H1 (cell line): Measurements from ENCODE around the gene DSCAM. TPM values are rescaled to one million over a fixed set of nuclear protein-coding genes. Genes with fewer than 3 reads are reported as not detected.

Experiments used
- CTCF ChIA-PET: fragments of 300-600 bp; sonication (Branson Sonifier 250); formaldehyde crosslinking; loops from one replicate; lab custom pipeline; 2021; ENCODE audit not compliant: partially characterized antibody; lab: Charles Lee
- POLR2A ChIA-PET: fragments of 300-600 bp; sonication (Branson Sonifier 250); formaldehyde crosslinking; loops from one replicate; lab custom pipeline; 2021; ENCODE audit warnings: inconsistent platforms; ENCODE audit not compliant: partially characterized antibody; lab: Charles Lee
- DNase-seq, 2 experiments: peaks; one replicate each; pipeline versions ENCODE4 v3.0.0 to v3.0.0-alpha.2; 2010 to 2022; ENCODE audit warnings: low spot score in 2 of 2, low read depth in 1 of 2, mixed read lengths in 1 of 2
- FAIRE-seq: peaks from 2 replicates; lab custom pipeline; 2011; peaks lifted over from hg19 to GRCh38; lab: Jason Lieb, UNC
- H2AFZ ChIP-seq: 2 replicates; pipeline ENCODE4 v1.8.1; 2012; ENCODE audit warnings: low read length, inconsistent platforms
- H2AK5ac ChIP-seq: 2 replicates; pipeline ENCODE4 v1.6.1; 2013; ENCODE audit warnings: low read depth, low read length
- H2BK120ac ChIP-seq: replicated peaks from 2 replicates; pipeline ENCODE3; 2013; ENCODE audit warnings: low read depth, low read length, inconsistent platforms
- H2BK12ac ChIP-seq: 2 replicates; pipeline ENCODE4 v1.6.1; 2013; ENCODE audit warnings: low read depth, low read length
- H2BK15ac ChIP-seq: 2 replicates; pipeline ENCODE4 v1.6.1; 2013; ENCODE audit warnings: low read length
- H2BK20ac ChIP-seq: 2 replicates; pipeline ENCODE4 v1.6.1; 2013; ENCODE audit warnings: low read length
- H2BK5ac ChIP-seq: 2 replicates; pipeline ENCODE4 v1.6.1; 2013; ENCODE audit warnings: low read depth, low read length
- H3K14ac ChIP-seq: 2 replicates; pipeline ENCODE4 v1.6.1; 2013; ENCODE audit warnings: inconsistent platforms; ENCODE audit not compliant: insufficient read length
- H3K18ac ChIP-seq: 2 replicates; pipeline ENCODE4 v1.6.1; 2013; ENCODE audit warnings: low read length; ENCODE audit errors: extremely low read depth
- H3K23ac ChIP-seq: 2 replicates; pipeline ENCODE4 v1.6.1; 2013; ENCODE audit warnings: inconsistent platforms; ENCODE audit not compliant: insufficient read length
- H3K23me2 ChIP-seq: 2 replicates; pipeline ENCODE4 v1.6.1; 2013; ENCODE audit warnings: low read depth, low read length
- H3K27ac ChIP-seq: 2 replicates; pipeline ENCODE4 v1.6.1; 2011; ENCODE audit warnings: low read depth, low read length, inconsistent platforms
- H3K27me3 ChIP-seq, 4 experiments: replicated peaks in 1 of 4; 1 replicate in 1 of 4; 2 replicates in 3 of 4; pipeline versions ENCODE4 v1.6.1 to v1.8.1; 2011 to 2013; ENCODE audit warnings: low read length in 3 of 4, mild to moderate bottlenecking in 3 of 4, inconsistent platforms in 2 of 4, mixed read lengths in 2 of 4, moderate library complexity in 1 of 4; ENCODE audit not compliant: control insufficient read depth in 3 of 4, insufficient read depth in 3 of 4; ENCODE audit errors: extremely low read depth in 1 of 4
- H3K36me3 ChIP-seq, 4 experiments: 2 replicates each; pipeline versions ENCODE4 v1.6.1 to v1.8.1; 2011 to 2013; ENCODE audit warnings: mild to moderate bottlenecking in 4 of 4, low read length in 3 of 4, moderate library complexity in 2 of 4, control low read depth in 1 of 4, inconsistent platforms in 1 of 4; ENCODE audit not compliant: insufficient read depth in 4 of 4, control insufficient read depth in 2 of 4
- H3K4ac ChIP-seq: replicated peaks from 2 replicates; pipeline ENCODE3; 2013; ENCODE audit warnings: low read length, low read depth, mixed read lengths, inconsistent platforms; ENCODE audit not compliant: insufficient read length
- H3K4me1 ChIP-seq, 4 experiments: replicated peaks in 1 of 4; 1 replicate in 1 of 4; 2 replicates in 3 of 4; pipeline versions ENCODE4 v1.6.1 to v1.8.1; 2011 to 2013; ENCODE audit warnings: low read length in 3 of 4, inconsistent platforms in 2 of 4, mixed read lengths in 1 of 4; ENCODE audit not compliant: insufficient read depth in 4 of 4, control insufficient read depth in 3 of 4
- H3K4me2 ChIP-seq, 2 experiments: 2 replicates each; pipeline versions ENCODE4 v1.6.1 to v1.8.1; 2011 to 2013; ENCODE audit warnings: low read depth in 2 of 2, low read length in 2 of 2, control low read depth in 1 of 2, inconsistent platforms in 1 of 2, mild to moderate bottlenecking in 1 of 2; ENCODE audit not compliant: insufficient read depth in 1 of 2
- H3K4me3 ChIP-seq, 4 experiments: fragments of 200-600, 300-600 bp in 1 of 4; sonication (generic), shearing (Covaris generic), sonication (Bioruptor Twin) in 1 of 4; 2 replicates each; pipeline versions ENCODE4 v1.5.1 to v1.8.1; 2011 to 2016; ENCODE audit warnings: low read length in 4 of 4, low read depth in 3 of 4, control low read depth in 2 of 4, inconsistent platforms in 2 of 4, mild to moderate bottlenecking in 2 of 4, mixed read lengths in 1 of 4, moderate library complexity in 1 of 4; ENCODE audit not compliant: insufficient read depth in 2 of 4; ENCODE audit errors: extremely low read depth in 1 of 4
- H3K56ac ChIP-seq: replicated peaks from 2 replicates; pipeline ENCODE3; 2013; ENCODE audit warnings: low read depth, mild to moderate bottlenecking, mixed read lengths, low read length, inconsistent platforms; ENCODE audit not compliant: insufficient read length
- H3K79me1 ChIP-seq: 2 replicates; pipeline ENCODE4 v1.6.1; 2013; ENCODE audit warnings: low read depth, low read length, control low read depth
- H3K79me2 ChIP-seq, 2 experiments: 2 replicates each; pipeline versions ENCODE4 v1.6.1 to v1.8.1; 2012 to 2013; ENCODE audit warnings: low read length in 2 of 2, mild to moderate bottlenecking in 2 of 2, inconsistent platforms in 1 of 2; ENCODE audit not compliant: insufficient read depth in 2 of 2, control insufficient read depth in 1 of 2
- H3K9ac ChIP-seq, 4 experiments: replicated peaks in 1 of 4; 1 replicate in 1 of 4; 2 replicates in 3 of 4; pipeline versions ENCODE4 v1.6.1 to v1.8.1; 2011 to 2013; ENCODE audit warnings: low read depth in 3 of 4, low read length in 3 of 4, control low read depth in 2 of 4, mild to moderate bottlenecking in 2 of 4, moderate library complexity in 2 of 4, inconsistent platforms in 1 of 4; ENCODE audit errors: extremely low read depth in 1 of 4
- H3K9me3 ChIP-seq, 2 experiments: 2 replicates each; pipeline versions ENCODE4 v1.6.1 to v1.8.1; 2012 to 2013; ENCODE audit warnings: mild to moderate bottlenecking in 2 of 2, moderate library complexity in 2 of 2, control low read depth in 1 of 2, inconsistent platforms in 1 of 2, low read depth in 1 of 2, low read length in 1 of 2, mixed read lengths in 1 of 2; ENCODE audit not compliant: insufficient read depth in 2 of 2
- H4K20me1 ChIP-seq, 2 experiments: replicated peaks in 1 of 2; 2 replicates each; pipeline versions ENCODE3 to v1.8.1; 2011 to 2013; ENCODE audit warnings: inconsistent platforms in 2 of 2, low read length in 2 of 2, mild to moderate bottlenecking in 1 of 2; ENCODE audit not compliant: insufficient read depth in 2 of 2, control insufficient read depth in 1 of 2
- H4K5ac ChIP-seq: 2 replicates; pipeline ENCODE4 v1.6.1; 2013; ENCODE audit warnings: low read length, low read depth, mixed read lengths, inconsistent platforms; ENCODE audit not compliant: insufficient read length
- H4K8ac ChIP-seq: 2 replicates; pipeline ENCODE4 v1.8.0; 2013; ENCODE audit warnings: mild to moderate bottlenecking, moderate library complexity, low read length, inconsistent platforms; ENCODE audit not compliant: insufficient read depth; ENCODE audit errors: extremely low read depth
- H4K91ac ChIP-seq: replicated peaks from 2 replicates; pipeline ENCODE3; 2013; ENCODE audit warnings: low read length, mixed read lengths, inconsistent platforms; ENCODE audit not compliant: insufficient read length
- EZH2 ChIP-seq: fragments of 200-600 bp; sonication (generic); IDR thresholded peaks from 2 replicates; pipeline ENCODE4 v1.7.1; 2012; ENCODE audit warnings: low read depth, mild to moderate bottlenecking, moderate library complexity, low read length, inconsistent platforms; ENCODE audit not compliant: severe bottlenecking
- HDAC6 ChIP-seq: IDR thresholded peaks from one replicate; pipeline ENCODE4 v1.7.1; 2012; ENCODE audit warnings: low read depth, mild to moderate bottlenecking, inconsistent platforms, low read length, moderate library complexity
- NANOG ChIP-seq: IDR thresholded peaks from 2 replicates; pipeline ENCODE4 v1.6.1; 2011; ENCODE audit warnings: low read length, low read depth, mild to moderate bottlenecking, inconsistent platforms; ENCODE audit not compliant: insufficient read depth, poor library complexity, severe bottlenecking
- SIRT6 ChIP-seq: IDR thresholded peaks from one replicate; pipeline ENCODE4 v1.7.1; 2012; ENCODE audit warnings: low read length, inconsistent platforms
- SP1 ChIP-seq: IDR thresholded peaks from 2 replicates; pipeline ENCODE4 v1.6.1; 2011; ENCODE audit warnings: low read depth, low read length
- WGBS, 2 experiments: shearing (Covaris generic) in 1 of 2; methylation state at CpG; one replicate each; pipeline versions ENCODE4 v1.1.6 to v1.1.7; 2013 to 2015; ENCODE audit warnings: low lambda C conversion rate in 2 of 2, mixed read lengths in 2 of 2, inconsistent platforms in 1 of 2, low coverage in 1 of 2, missing lambda C conversion rate in 1 of 2; ENCODE audit not compliant: insufficient replicate concordance in 2 of 2, insufficient coverage in 1 of 2, insufficient read length in 1 of 2; ENCODE audit errors: extremely low coverage in 1 of 2, missing lambda C conversion rate in 1 of 2; 5-methylcytosine and 5-hydroxymethylcytosine counted together
- polyA plus RNA-seq, 7 experiments: library from polyadenylated mRNA; depleted of rRNA in 3 of 7; stranded (reverse) in 5 of 7; unstranded in 2 of 7; fragments of >200 nt in 5 of 7; fragments of 200-250 nt in 2 of 7; gene quantifications; 1 replicate in 5 of 7; 2 replicates in 1 of 7; 4 replicates in 1 of 7; pipeline versions ENCODE4 v1.2.1 to v1.2.3, GENCODE V29; 2011 to 2013; ENCODE audit warnings: missing spikeins in 2 of 7, mixed read lengths in 2 of 7
- total RNA-seq: library from RNA; stranded (reverse); fragmentation: NEBNext Ultra II Directional; extraction: Animal tissue kit (Norgen Biotek cat#: 25700); gene quantifications from 2 replicates; pipeline ENCODE4 v1.2.1, GENCODE V29; 2021
- TF ChIP-seq, protein P1 (sequence below): IDR thresholded peaks from 2 replicates; pipeline ENCODE4 v1.6.1; 2012; ENCODE audit warnings: inconsistent platforms

DSCAM gene
- total and polyA plus RNA-seq, 2 of the 8 experiments (the other 6 are each of a cell fraction or from before 2014, with no cell fraction given): 0.02 to 0.15 TPM

- FAIRE-seq: no peak
- Histone ChIP-seq H3K23me2 (no peaks in the 10 kb centered on the region), H3K18ac (no peak overlapping the region), H3K79me1 (no peaks in the 10 kb centered on the region), H3K4me2 (no peak overlapping the region), H3K23ac (no peak overlapping the region), H2AFZ (no peak overlapping the region), H3K4me3 (no peak overlapping the region), H4K20me1 (no peaks in the 10 kb centered on the region), H3K79me2 (no peaks in the 10 kb centered on the region), H2BK5ac (no peak overlapping the region), H2AK5ac (0 out of 2 replicates have a peak overlapping the region, but pooled peaks have one; percentile 44), H3K14ac (no peak overlapping the region), H4K91ac (no peak overlapping the region), H3K27me3 (no peaks in the 10 kb centered on the region), H3K27ac (no peak overlapping the region), H3K36me3 (no peaks in the 10 kb centered on the region), H2BK120ac (no peak overlapping the region), H3K4me1 (no peaks in the 10 kb centered on the region), H4K8ac (no peak overlapping the region), H3K9me3 (0 out of 4 replicates have a peak, but pooled peaks cover 0 to 3% of the 10 kb centered on the region in 2 experiments), H2BK20ac (no peak overlapping the region), H3K56ac (no peak overlapping the region), H3K4ac (no peak overlapping the region), H3K9ac (no peak overlapping the region), H2BK12ac (no peak overlapping the region), H4K5ac (no peak overlapping the region), H2BK15ac (no peak overlapping the region)
- TF ChIP-seq HDAC6 (no peak), NANOG (no peak), EZH2 (no peak), SP1 (no peak), SIRT6 (no peak)
- TF ChIP-seq, protein P1, sequence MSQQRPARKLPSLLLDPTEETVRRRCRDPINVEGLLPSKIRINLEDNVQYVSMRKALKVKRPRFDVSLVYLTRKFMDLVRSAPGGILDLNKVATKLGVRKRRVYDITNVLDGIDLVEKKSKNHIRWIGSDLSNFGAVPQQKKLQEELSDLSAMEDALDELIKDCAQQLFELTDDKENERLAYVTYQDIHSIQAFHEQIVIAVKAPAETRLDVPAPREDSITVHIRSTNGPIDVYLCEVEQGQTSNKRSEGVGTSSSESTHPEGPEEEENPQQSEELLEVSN: no peak
- WGBS, 2 experiments: 93% methylated on average over 8 of the region's 8 CpGs; no CpG with 5 or more reads in 1 of the 2 experiments
- ChIA-PET CTCF (interaction anchor here (0.7 kb wide), 1 partner anchor 37 kb away, joined by 3 read pairs; no protein-coding TSS in a partner anchor), POLR2A (no interaction called here)
- no peak for DNase-seq
These were observed 877.1 kb downstream of the DSCAM start for GRCh38 chr21:39969691-39970364.
